ENCODE results near the gene EEF1AKMT1. TPM values are rescaled to one million over a fixed set of nuclear protein-coding genes. Genes with fewer than 3 reads are reported as not detected.

Gene EEF1AKMT1
- total RNA-seq, 2 donors from 2014 or later: 7.6 to 8.1 TPM

DNA sequence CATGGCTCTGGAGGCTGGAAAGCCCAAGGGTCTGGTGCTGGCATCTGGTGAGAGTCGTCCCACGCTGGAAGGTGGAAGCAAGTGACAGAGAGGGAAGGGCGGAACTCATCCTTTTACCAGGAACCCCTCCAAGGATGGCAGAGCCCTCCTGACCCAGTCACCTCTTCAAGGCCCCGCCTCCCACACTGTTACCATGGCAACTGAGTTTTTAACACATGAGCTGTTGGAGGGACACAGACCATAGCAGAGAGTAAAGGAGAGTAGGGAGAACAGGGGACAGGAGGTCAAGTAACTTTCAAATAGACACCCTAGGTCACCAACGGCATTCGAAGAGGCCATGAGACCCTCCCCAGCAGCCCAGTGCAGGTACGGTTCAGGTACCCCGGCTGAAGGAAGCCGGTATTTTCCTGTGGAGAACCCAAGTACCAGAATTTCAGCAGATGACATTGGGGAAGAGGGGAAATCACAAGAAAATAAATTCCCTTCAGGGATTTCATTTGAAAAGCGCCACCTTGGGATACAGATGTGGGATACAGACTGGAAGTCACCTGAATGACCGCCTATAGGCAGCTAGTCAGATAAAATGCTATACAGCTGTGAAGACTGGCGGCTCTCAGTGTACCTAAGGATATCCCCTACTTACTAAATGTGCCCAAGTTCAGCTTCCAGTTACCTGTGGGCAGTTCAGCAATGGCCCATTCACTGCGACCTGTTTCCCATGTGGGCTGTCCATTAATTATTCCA lies 62.3 kb downstream of the EEF1AKMT1 start:
- H3K36me3 Mint-ChIP-seq (ENCODE audit: low read depth): no peaks in the 10 kb centered on the region
- no peaks in the 10 kb centered on the region for H3K27me3 ChIP-seq (ENCODE audit: control insufficient read depth, insufficient read depth, low read length, poor library complexity, severe bottlenecking)
- no peaks in the 10 kb centered on the region for H3K9me3 Mint-ChIP-seq
- H3K27me3 Mint-ChIP-seq (ENCODE audit: insufficient read depth): peaks cover 23% of the 10 kb centered on the region
- no peaks in the 10 kb centered on the region for H3K9me3 ChIP-seq (ENCODE audit: control insufficient read depth, low read length)
- H3K27ac ChIP-seq (ENCODE audit: low read depth, low read length): no peak overlapping the region
- no peak overlapping the region for H3K27ac Mint-ChIP-seq
- H3K9ac ChIP-seq (ENCODE audit: extremely low read depth, low read length, poor library complexity, severe bottlenecking): no peak overlapping the region
- DNase-seq: peak; percentile 86
- peaks cover 9% of the 10 kb centered on the region for H3K4me1 Mint-ChIP-seq
- TF ChIP-seq, protein P1, sequence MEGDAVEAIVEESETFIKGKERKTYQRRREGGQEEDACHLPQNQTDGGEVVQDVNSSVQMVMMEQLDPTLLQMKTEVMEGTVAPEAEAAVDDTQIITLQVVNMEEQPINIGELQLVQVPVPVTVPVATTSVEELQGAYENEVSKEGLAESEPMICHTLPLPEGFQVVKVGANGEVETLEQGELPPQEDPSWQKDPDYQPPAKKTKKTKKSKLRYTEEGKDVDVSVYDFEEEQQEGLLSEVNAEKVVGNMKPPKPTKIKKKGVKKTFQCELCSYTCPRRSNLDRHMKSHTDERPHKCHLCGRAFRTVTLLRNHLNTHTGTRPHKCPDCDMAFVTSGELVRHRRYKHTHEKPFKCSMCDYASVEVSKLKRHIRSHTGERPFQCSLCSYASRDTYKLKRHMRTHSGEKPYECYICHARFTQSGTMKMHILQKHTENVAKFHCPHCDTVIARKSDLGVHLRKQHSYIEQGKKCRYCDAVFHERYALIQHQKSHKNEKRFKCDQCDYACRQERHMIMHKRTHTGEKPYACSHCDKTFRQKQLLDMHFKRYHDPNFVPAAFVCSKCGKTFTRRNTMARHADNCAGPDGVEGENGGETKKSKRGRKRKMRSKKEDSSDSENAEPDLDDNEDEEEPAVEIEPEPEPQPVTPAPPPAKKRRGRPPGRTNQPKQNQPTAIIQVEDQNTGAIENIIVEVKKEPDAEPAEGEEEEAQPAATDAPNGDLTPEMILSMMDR (conservative IDR thresholded peaks at IDR 0.05): peak; percentile 44
- no peak overlapping the region for H3K4me3 Mint-ChIP-seq
- H3K4me1 ChIP-seq (ENCODE audit: control insufficient read depth, insufficient read depth, low read length): peaks cover 2% of the 10 kb centered on the region
- no peaks in the 10 kb centered on the region for H3K36me3 ChIP-seq (ENCODE audit: control insufficient read depth, insufficient read depth, low read length)
- 81 to 86% methylated on average over 11 to 13 of the region's 13 CpGs for WGBS, 2 experiments (ENCODE audit: insufficient coverage in 1 of 2, insufficient read length in 1 of 2)
- H3K4me3 ChIP-seq (ENCODE audit: low read length): no peak overlapping the region

DNA sequence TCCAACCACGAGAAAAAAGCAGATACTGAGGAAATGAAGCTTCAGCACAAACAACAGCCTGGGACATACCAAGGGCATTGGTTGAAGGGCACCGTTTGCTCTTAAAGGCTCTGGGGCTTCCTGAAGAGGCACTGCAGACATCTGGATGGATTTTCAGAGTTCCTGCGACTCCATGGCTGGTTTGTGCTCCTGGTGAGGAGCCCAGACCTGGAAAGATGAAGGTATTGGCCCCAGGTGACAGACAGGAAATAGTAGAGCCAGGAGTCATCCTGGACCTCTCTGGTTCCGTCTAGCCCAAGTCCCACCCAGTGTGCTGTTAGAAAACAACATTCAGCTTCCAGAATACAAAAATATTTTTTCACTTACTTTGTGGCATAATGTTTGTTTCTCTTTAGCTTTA lies 64.0 kb downstream of the EEF1AKMT1 start:
- Histone ChIP-seq H3K9ac (ENCODE audit: extremely low read depth, low read length, poor library complexity, severe bottlenecking) (no peak overlapping the region), H3K27me3 (ENCODE audit: control insufficient read depth, insufficient read depth, low read length, poor library complexity, severe bottlenecking) (no peaks in the 10 kb centered on the region), H3K36me3 (ENCODE audit: control insufficient read depth, insufficient read depth, low read length) (no peaks in the 10 kb centered on the region), H3K9me3 (ENCODE audit: control insufficient read depth, low read length) (no peaks in the 10 kb centered on the region), H3K4me1 (ENCODE audit: control insufficient read depth, insufficient read depth, low read length) (no peaks in the 10 kb centered on the region), H3K27ac (ENCODE audit: low read depth, low read length) (no peak overlapping the region), H3K4me3 (ENCODE audit: low read length) (no peak overlapping the region)
- no peak for DNase-seq
- no peaks in the 10 kb centered on the region for H3K9me3 Mint-ChIP-seq
- TF ChIP-seq, protein P1 (conservative IDR thresholded peaks at IDR 0.05): no peak
- no peak overlapping the region for H3K27ac Mint-ChIP-seq
- peaks cover 35% of the 10 kb centered on the region for H3K27me3 Mint-ChIP-seq (ENCODE audit: insufficient read depth)
- H3K4me3 Mint-ChIP-seq: no peak overlapping the region
- H3K4me1 Mint-ChIP-seq: peaks cover 9% of the 10 kb centered on the region
- H3K36me3 Mint-ChIP-seq (ENCODE audit: low read depth): no peaks in the 10 kb centered on the region
- WGBS, 2 experiments (ENCODE audit: insufficient coverage in 1 of 2, insufficient read length in 1 of 2): 88 to 92% methylated on average over 3 to 4 of the region's 4 CpGs

DNA sequence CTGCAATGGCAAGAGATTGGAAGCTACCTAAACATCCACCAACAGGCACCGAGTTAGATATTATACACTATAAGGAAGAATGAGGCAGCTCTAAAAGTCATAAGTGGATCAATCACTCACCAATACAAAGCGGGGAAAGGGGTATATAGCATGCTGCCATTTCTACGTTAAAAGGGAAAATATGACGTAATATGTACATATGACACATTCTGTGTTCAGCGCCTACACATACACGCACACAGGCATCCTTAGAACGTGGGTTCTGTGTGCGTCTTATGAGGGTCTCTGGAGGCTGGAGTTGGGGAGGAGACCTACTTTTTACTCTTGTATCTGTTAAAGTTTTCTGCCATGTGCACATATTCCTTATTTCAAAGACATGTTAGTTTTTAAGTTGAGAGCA lies 64.4 kb downstream of the EEF1AKMT1 start:
- Histone ChIP-seq H3K36me3 (ENCODE audit: control insufficient read depth, insufficient read depth, low read length) (no peaks in the 10 kb centered on the region), H3K9me3 (ENCODE audit: control insufficient read depth, low read length) (no peaks in the 10 kb centered on the region), H3K27me3 (ENCODE audit: control insufficient read depth, insufficient read depth, low read length, poor library complexity, severe bottlenecking) (no peaks in the 10 kb centered on the region), H3K27ac (ENCODE audit: low read depth, low read length) (no peak overlapping the region), H3K9ac (ENCODE audit: extremely low read depth, low read length, poor library complexity, severe bottlenecking) (no peak overlapping the region), H3K4me1 (ENCODE audit: control insufficient read depth, insufficient read depth, low read length) (no peaks in the 10 kb centered on the region), H3K4me3 (ENCODE audit: low read length) (no peak overlapping the region)
- no peak overlapping the region for H3K27ac Mint-ChIP-seq
- TF ChIP-seq, protein P1 (conservative IDR thresholded peaks at IDR 0.05): no peak
- H3K27me3 Mint-ChIP-seq (ENCODE audit: insufficient read depth): peaks cover 36% of the 10 kb centered on the region
- no peaks in the 10 kb centered on the region for H3K36me3 Mint-ChIP-seq (ENCODE audit: low read depth)
- DNase-seq: no peak
- H3K9me3 Mint-ChIP-seq: no peaks in the 10 kb centered on the region
- no peak overlapping the region for H3K4me3 Mint-ChIP-seq
- WGBS, 2 experiments (ENCODE audit: insufficient coverage in 1 of 2, insufficient read length in 1 of 2): 94 to 96% methylated on average over 4 to 8 of the region's 8 CpGs
- H3K4me1 Mint-ChIP-seq: peaks cover 9% of the 10 kb centered on the region
